Panc1 (cell line): ENCODE data around the gene PPP1CA. TPM values are rescaled to one million over a fixed set of nuclear protein-coding genes. Genes with fewer than 3 reads are reported as not detected.

Source experiments
- ATAC-seq: fragments of 200-7000 bp; cut with Tn5 transposase; 2 replicates; pipeline ENCODE4 v1.9.1; 2020; ENCODE audit warnings: mild to moderate bottlenecking, moderate library complexity
- BruUV-seq: library from RNA; stranded (reverse); fragments of 400-500 nt; replicated peaks from 2 replicates; lab custom pipeline; 2021; lab: Mats Ljungman, UMichigan
- CTCF ChIA-PET: fragments of 300-600 bp; sonication (Branson Sonifier 250); formaldehyde crosslinking; loops from one replicate; lab custom pipeline; 2022; ENCODE audit warnings: antibody characterized with exemption; lab: Charles Lee
- POLR2A ChIA-PET: fragments of 300-600 bp; sonication (Branson Sonifier 250); formaldehyde crosslinking; loops from one replicate; lab custom pipeline; 2022; ENCODE audit warnings: antibody characterized with exemption; lab: Charles Lee
- DNase-seq: peaks from one replicate; pipeline ENCODE4 v3.0.0-alpha.2; 2010; ENCODE audit warnings: low read depth, low spot score
- H3K27ac ChIP-seq: 2 replicates; pipeline ENCODE4 v1.5.1; 2011; ENCODE audit warnings: mild to moderate bottlenecking, low read length, inconsistent platforms
- H3K27me3 ChIP-seq: fragments of 200-500 bp; sonication (Bioruptor generic); 2 replicates; pipeline ENCODE4 v1.6.0; 2014; ENCODE audit warnings: low read length, inconsistent platforms; ENCODE audit not compliant: control insufficient read depth, insufficient read depth
- H3K36me3 ChIP-seq: fragments of 200-500 bp; sonication (Bioruptor generic); 2 replicates; pipeline ENCODE4 v1.5.1; 2014; ENCODE audit warnings: inconsistent platforms, mild to moderate bottlenecking, low read length, moderate library complexity; ENCODE audit not compliant: control insufficient read depth, insufficient read depth
- H3K4me1 ChIP-seq: 2 replicates; pipeline ENCODE4 v1.5.1; 2011; ENCODE audit warnings: inconsistent platforms, mild to moderate bottlenecking, low read length, moderate library complexity; ENCODE audit not compliant: control insufficient read depth, insufficient read depth
- H3K4me3 ChIP-seq, 2 experiments: 2 replicates each; pipeline ENCODE4 v1.5.1; 2011 to 2012; ENCODE audit warnings: low read depth in 2 of 2, low read length in 2 of 2, mild to moderate bottlenecking in 2 of 2, inconsistent platforms in 1 of 2, moderate library complexity in 1 of 2
- H3K9me3 ChIP-seq: fragments of 200-500 bp; sonication (Bioruptor generic); 2 replicates; pipeline ENCODE4 v1.5.1; 2014; ENCODE audit warnings: low read depth, mild to moderate bottlenecking, inconsistent platforms, low read length, moderate library complexity; ENCODE audit not compliant: control insufficient read depth, insufficient read depth
- POLR2AphosphoS5 ChIP-seq: IDR thresholded peaks from 2 replicates; pipeline ENCODE4 v1.6.1; 2012; ENCODE audit warnings: mild to moderate bottlenecking, low read depth, low read length, moderate library complexity
- SIN3A ChIP-seq: IDR thresholded peaks from 2 replicates; pipeline ENCODE4 v1.6.1; 2012; ENCODE audit warnings: low read depth, mild to moderate bottlenecking, low read length, moderate library complexity, borderline replicate concordance; ENCODE audit not compliant: insufficient read depth
- TCF7L2 ChIP-seq: IDR thresholded peaks from 2 replicates; pipeline ENCODE4 v1.6.1; 2011; ENCODE audit warnings: mild to moderate bottlenecking, low read depth, low read length, inconsistent platforms
- in situ Hi-C: cut with HindIII; loops from 2 replicates; pipeline ENCODE4 v1.10.0; 2016; ENCODE audit warnings: low sequenced_read_pairs, low pct_unique_long_range_greater_than_20kb
- intact Hi-C: fragments of 100-400 bp; cut with micrococcal nuclease; formaldehyde crosslinking; loops from one replicate; pipeline ENCODE4 v1.10.0; 2022; ENCODE audit not compliant: unreplicated experiment
- total RNA-seq: library from RNA; stranded (reverse); gene quantifications from one replicate; pipeline ENCODE4 v1.2.1, GENCODE V29; 2021; ENCODE audit not compliant: unreplicated experiment
- TF ChIP-seq, protein P1 (sequence below): fragments of 450-650 bp; IDR thresholded peaks from 2 replicates; pipeline ENCODE4 v1.5.1; 2017; ENCODE audit warnings: mild to moderate bottlenecking
- TF ChIP-seq, protein P2 (sequence below), 2 experiments: IDR thresholded peaks; 2 replicates each; pipeline ENCODE4 v1.6.1; 2011 to 2012; ENCODE audit warnings: low read depth in 2 of 2, control low read depth in 1 of 2, low read length in 1 of 2, mild to moderate bottlenecking in 1 of 2, moderate library complexity in 1 of 2; ENCODE audit not compliant: insufficient read depth in 1 of 2

Gene PPP1CA
- total RNA-seq, 1 experiment from 2014 or later: 361 TPM

- no peak overlapping the region for H3K4me3 ChIP-seq
- no peak overlapping the region for H3K27ac ChIP-seq
- no peaks in the 10 kb centered on the region for H3K9me3 ChIP-seq
- TF ChIP-seq SIN3A: no peak
- TF ChIP-seq, protein P1, sequence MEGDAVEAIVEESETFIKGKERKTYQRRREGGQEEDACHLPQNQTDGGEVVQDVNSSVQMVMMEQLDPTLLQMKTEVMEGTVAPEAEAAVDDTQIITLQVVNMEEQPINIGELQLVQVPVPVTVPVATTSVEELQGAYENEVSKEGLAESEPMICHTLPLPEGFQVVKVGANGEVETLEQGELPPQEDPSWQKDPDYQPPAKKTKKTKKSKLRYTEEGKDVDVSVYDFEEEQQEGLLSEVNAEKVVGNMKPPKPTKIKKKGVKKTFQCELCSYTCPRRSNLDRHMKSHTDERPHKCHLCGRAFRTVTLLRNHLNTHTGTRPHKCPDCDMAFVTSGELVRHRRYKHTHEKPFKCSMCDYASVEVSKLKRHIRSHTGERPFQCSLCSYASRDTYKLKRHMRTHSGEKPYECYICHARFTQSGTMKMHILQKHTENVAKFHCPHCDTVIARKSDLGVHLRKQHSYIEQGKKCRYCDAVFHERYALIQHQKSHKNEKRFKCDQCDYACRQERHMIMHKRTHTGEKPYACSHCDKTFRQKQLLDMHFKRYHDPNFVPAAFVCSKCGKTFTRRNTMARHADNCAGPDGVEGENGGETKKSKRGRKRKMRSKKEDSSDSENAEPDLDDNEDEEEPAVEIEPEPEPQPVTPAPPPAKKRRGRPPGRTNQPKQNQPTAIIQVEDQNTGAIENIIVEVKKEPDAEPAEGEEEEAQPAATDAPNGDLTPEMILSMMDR: no peak
- no peak for TF ChIP-seq POLR2AphosphoS5
- TF ChIP-seq, protein P2, sequence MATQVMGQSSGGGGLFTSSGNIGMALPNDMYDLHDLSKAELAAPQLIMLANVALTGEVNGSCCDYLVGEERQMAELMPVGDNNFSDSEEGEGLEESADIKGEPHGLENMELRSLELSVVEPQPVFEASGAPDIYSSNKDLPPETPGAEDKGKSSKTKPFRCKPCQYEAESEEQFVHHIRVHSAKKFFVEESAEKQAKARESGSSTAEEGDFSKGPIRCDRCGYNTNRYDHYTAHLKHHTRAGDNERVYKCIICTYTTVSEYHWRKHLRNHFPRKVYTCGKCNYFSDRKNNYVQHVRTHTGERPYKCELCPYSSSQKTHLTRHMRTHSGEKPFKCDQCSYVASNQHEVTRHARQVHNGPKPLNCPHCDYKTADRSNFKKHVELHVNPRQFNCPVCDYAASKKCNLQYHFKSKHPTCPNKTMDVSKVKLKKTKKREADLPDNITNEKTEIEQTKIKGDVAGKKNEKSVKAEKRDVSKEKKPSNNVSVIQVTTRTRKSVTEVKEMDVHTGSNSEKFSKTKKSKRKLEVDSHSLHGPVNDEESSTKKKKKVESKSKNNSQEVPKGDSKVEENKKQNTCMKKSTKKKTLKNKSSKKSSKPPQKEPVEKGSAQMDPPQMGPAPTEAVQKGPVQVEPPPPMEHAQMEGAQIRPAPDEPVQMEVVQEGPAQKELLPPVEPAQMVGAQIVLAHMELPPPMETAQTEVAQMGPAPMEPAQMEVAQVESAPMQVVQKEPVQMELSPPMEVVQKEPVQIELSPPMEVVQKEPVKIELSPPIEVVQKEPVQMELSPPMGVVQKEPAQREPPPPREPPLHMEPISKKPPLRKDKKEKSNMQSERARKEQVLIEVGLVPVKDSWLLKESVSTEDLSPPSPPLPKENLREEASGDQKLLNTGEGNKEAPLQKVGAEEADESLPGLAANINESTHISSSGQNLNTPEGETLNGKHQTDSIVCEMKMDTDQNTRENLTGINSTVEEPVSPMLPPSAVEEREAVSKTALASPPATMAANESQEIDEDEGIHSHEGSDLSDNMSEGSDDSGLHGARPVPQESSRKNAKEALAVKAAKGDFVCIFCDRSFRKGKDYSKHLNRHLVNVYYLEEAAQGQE (IDR thresholded peaks at IDR 0.05; ENCODE audit: insufficient read depth in 1 of 2, low read depth in 2 of 2, low read length in 1 of 2): no peak
- no peak for TF ChIP-seq TCF7L2
- ATAC-seq: no peak
- intact Hi-C loops (no loop called here), in situ Hi-C loops (no loop called here)
- DNase-seq: no peak
- H3K4me1 ChIP-seq: peaks cover 9% of the 10 kb centered on the region
- BruUV-seq: no TSS peak
- no peaks in the 10 kb centered on the region for H3K27me3 ChIP-seq
- no peaks in the 10 kb centered on the region; the same call in 1 of the 2 replicates for H3K36me3 ChIP-seq
- POLR2A ChIA-PET: no interaction called here
- CTCF ChIA-PET: interaction anchor here (0.5 kb wide), 1 partner anchor 237 kb away, joined by 5 read pairs; no protein-coding TSS in a partner anchor
Observed at GRCh38 chr11:67405688-67406339, 4.2 kb upstream of the PPP1CA start.

- in situ Hi-C loops: no loop called here
- Histone ChIP-seq H3K36me3 (no peaks in the 10 kb centered on the region; the same call in 1 of the 2 replicates), H3K4me3 (no peak overlapping the region), H3K9me3 (no peaks in the 10 kb centered on the region), H3K27ac (no peak overlapping the region), H3K4me1 (peaks cover 13% of the 10 kb centered on the region), H3K27me3 (no peaks in the 10 kb centered on the region)
- POLR2A ChIA-PET: no interaction called here
- CTCF ChIA-PET: interaction anchor here (0.5 kb wide), 1 partner anchor 236 kb away, joined by 5 read pairs; no protein-coding TSS in a partner anchor
- ATAC-seq (no peak), DNase-seq (no peak)
- no TSS peak for BruUV-seq
- TF ChIP-seq, protein P2 (IDR thresholded peaks at IDR 0.05; ENCODE audit: insufficient read depth in 1 of 2, low read depth in 2 of 2, low read length in 1 of 2): no peak
- no peak for TF ChIP-seq TCF7L2
- no peak for TF ChIP-seq POLR2AphosphoS5
- TF ChIP-seq SIN3A: no peak
- TF ChIP-seq, protein P1: no peak
- intact Hi-C loops: no loop called here
Observed at GRCh38 chr11:67405196-67405567, 3.5 kb upstream of the PPP1CA start.
